ENCODE measurements around the gene PURB.

DNA sequence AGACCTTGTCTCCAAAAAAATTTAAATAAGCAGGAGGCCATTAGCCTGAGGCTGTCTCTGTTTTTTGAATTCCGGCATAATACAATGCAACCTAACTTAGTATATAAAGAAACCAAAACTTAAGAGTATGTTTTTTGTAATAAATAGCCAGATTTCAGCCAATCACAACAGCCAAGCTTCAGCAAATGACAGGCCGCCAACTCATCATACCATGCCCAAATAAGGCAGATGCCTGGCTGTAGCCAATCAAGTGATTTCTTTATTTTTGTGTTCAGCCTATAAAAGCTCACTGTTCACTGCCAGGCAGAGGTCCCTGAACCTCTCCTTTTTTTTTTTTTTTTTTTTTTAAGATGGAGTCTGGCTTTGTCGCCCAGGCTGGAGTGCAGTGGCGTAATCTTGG lies 12.7 kb upstream of the PURB start:
- TF ChIP-seq, protein P1, sequence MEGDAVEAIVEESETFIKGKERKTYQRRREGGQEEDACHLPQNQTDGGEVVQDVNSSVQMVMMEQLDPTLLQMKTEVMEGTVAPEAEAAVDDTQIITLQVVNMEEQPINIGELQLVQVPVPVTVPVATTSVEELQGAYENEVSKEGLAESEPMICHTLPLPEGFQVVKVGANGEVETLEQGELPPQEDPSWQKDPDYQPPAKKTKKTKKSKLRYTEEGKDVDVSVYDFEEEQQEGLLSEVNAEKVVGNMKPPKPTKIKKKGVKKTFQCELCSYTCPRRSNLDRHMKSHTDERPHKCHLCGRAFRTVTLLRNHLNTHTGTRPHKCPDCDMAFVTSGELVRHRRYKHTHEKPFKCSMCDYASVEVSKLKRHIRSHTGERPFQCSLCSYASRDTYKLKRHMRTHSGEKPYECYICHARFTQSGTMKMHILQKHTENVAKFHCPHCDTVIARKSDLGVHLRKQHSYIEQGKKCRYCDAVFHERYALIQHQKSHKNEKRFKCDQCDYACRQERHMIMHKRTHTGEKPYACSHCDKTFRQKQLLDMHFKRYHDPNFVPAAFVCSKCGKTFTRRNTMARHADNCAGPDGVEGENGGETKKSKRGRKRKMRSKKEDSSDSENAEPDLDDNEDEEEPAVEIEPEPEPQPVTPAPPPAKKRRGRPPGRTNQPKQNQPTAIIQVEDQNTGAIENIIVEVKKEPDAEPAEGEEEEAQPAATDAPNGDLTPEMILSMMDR (IDR thresholded peaks at IDR 0.05): no peak
- TF ChIP-seq POLR2A (IDR thresholded peaks at IDR 0.05) (no peak), POLR2AphosphoS5 (IDR thresholded peaks at IDR 0.05) (no peak), EP300 (IDR thresholded peaks at IDR 0.05; ENCODE audit: low read depth) (no peak)

Measured in transverse colon (tissue), 4 donors.